Left cardiac atrium (tissue), 4 donors: ENCODE measurements around the gene SYN1. TPM values are rescaled to one million over a fixed set of nuclear protein-coding genes. Genes with fewer than 3 reads are reported as not detected.
"Not testable (repeated sequence)": the region's sequence is repeated elsewhere in the genome, so short reads cannot be mapped to it uniquely, and the experiment has no call there.

ENCODE experiments used
- ATAC-seq, 2 donors: fragments of 200-7000 bp; cut with Tn5 transposase; one replicate each; pipeline ENCODE4 v1.9.1; 2020; ENCODE audit warnings: mild to moderate bottlenecking in 2 of 2, moderate library complexity in 2 of 2
- DNase-seq: peaks from one replicate; pipeline ENCODE4 v3.0.0-alpha.2; 2020
- intact Hi-C, 2 donors: fragments of 100-400 bp; cut with DNase I; formaldehyde crosslinking; loops; one replicate each; pipeline versions ENCODE4 v1.14.1 to v1.15.1; 2022 to 2023
- total RNA-seq, 2 donors: library from RNA; stranded (reverse); fragmentation: NEBNext Ultra II Directional; extraction: Animal tissue kit (Norgen Biotek cat#: 25700); gene quantifications; one replicate each; pipeline ENCODE4 v1.2.1, GENCODE V29; 2021
- donor health status: DM: no; HTN: yes; CAD: no.
- donor health status: DM: no; HTN: yes; CAD: no; lungs with severe emphysema.
- donor health status: DM: yes; HTN: yes; CAD: no.
- donor health status: Dilated cardiomyopathy.

The SYN1 gene
- total RNA-seq, 2 donors from 2014 or later, result 4.4 to 7.0 TPM

DNA sequence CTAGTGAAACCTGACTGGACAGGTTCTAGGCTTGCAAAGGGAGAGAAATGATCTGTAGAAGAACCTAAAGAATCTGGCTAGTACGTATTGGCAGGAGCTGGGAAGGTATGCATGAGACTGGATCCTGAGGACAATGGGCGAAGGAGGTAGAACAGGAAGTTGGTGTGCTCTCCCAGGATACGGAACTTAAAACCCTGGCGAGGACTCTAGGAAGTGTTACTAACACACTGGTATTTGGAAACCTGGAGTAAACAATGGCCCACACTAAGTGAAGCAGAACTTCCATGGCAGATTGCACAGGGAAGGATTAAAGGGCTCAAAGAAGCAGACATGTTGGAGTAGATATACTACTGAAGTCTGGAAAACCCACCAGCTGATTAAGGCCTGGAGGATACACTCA, 9.1 kb downstream of the SYN1 start:
- no peak for ATAC-seq
- no peak for DNase-seq
- intact Hi-C loops, result no loop called here

DNA sequence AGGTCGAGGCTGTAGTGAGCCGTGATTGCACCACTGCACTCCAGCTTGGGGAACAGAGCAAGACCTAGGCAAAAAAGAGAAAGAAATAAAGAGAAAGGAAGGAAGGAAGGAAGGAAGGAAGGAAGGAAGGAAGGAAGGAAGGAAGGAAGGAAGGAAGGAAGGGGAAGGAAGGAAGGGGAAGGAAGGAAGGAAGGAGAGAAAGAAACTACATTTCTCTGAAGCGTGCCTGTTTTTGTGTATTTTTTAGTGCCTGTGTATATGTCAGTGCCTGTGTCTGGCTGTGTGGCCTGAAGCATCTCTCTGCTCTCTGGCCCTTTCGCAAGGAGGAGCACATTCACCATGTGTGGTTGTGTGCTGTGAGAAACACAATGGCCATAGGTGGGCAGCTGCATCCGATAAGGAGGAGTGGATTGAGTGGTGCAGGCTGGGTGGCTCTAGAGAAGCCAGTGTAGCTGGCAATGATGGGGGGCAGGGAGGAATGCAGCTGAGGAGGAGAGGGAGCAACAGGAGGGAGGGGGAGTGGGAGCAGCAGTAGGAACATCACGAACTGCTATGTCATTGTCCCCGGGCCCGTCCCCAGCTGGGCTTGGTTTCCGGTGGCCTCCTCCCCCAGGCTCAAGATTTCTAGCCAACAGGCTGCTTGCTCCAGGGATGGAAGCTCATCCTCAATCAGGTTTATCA, 11.4 kb downstream of the SYN1 start:
- no peak for DNase-seq
- intact Hi-C loops, result no loop called here
- ATAC-seq, result no peak

DNA sequence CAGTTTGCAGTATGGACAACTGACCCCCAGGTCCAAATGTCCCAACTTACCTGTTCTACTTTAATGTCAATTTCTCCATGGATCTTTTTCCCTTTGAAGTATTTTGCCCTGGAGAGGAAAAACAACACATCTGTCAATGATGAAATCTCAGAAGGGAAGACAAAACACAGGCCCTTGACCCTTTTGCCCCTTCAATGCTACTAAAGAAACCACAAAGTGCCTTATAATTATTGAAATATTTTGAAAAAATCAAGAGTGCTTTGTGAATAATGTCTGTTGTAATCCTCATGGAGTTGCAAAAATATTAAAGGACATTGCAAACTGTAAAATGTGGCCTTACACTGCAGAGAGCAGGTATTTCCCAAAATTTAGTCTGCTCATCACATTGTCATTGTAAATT, 12.6 kb downstream of the SYN1 start:
- intact Hi-C loops, result no loop called here
- ATAC-seq, result no peak
- DNase-seq, result no peak

DNA sequence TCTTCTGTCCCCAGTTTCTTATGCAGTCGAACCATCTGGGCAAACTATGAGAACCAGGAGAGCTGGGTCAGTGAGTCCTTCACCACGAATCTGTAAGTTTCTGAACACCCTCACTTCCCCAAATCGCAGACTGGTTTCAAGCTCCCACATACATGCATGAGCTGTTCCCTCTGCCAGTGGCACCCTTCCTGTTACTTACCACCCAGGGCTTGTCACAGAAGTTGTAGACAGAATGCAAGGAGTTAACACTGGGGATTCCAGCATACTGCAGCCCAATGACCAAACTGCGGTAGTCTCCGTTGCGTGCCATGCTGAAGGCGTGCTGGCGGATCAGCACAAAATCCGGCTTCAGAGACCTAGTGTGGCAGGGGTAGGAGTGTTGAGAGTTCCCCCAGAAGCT, 14.6 kb downstream of the SYN1 start:
- intact Hi-C loops, result no loop called here
- ATAC-seq (no peak), DNase-seq (no peak)

DNA sequence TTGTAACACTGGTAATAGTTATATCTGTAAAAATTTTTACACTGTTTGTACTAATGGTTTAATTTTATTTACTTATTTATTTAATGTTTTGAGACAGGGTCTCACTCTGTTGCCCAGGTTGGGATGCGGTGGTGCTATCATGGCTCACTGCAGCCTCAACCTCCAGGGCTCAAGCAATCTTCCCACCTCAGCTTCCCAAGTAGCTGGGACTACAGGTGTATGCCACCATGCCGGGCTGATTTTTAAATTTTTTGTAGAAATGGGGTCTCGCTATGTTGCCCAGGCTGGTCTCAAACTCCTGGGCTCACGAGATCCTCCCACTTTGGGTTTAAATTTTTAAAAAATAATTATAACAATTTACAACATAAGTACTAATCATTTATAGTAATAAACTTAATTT, 16.5 kb downstream of the SYN1 start:
- ATAC-seq, DNase-seq, intact Hi-C loops: not testable (repeated sequence)

DNA sequence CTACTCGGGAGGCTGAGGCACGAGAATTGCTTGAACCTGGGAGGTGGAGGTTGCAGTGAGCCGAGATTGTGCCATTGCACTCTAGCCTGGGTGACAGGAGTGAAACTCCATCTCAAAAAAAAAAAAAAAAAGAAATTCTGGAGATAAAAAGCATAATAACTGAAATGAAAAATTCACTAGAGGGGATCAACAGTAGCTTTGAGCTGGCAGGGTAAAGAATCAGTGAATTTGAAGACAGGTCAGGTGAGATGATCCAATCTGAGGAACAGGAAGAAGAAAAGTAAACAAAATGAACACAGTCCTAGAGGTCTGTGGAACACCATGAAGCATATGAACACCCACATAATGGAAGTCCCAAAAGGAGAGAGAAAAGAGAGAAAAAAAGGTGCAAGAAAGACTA, 22.4 kb downstream of the SYN1 start:
- intact Hi-C loops, result no loop called here
- DNase-seq (no peak), ATAC-seq (no peak)

DNA sequence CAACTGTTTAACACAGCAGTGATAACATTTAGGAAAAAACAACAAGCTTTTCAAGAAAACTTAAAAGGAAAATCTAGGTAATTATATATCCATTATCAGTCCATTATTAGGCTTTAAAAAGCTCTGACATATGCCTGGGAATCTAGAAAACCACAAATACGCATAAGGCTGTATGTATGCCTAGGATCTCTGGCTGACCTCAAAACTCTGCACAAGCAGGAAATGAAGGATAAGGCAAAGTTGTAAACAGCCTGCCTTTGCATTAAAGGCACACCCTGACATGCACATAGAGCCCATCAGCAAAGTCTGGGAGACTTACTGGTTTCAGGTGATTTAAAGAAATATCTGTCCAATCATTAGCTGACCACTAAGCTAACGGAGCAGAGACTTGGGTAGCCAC, 23.4 kb downstream of the SYN1 start:
- ATAC-seq (no peak), DNase-seq (no peak)
- intact Hi-C loops, result no loop called here

DNA sequence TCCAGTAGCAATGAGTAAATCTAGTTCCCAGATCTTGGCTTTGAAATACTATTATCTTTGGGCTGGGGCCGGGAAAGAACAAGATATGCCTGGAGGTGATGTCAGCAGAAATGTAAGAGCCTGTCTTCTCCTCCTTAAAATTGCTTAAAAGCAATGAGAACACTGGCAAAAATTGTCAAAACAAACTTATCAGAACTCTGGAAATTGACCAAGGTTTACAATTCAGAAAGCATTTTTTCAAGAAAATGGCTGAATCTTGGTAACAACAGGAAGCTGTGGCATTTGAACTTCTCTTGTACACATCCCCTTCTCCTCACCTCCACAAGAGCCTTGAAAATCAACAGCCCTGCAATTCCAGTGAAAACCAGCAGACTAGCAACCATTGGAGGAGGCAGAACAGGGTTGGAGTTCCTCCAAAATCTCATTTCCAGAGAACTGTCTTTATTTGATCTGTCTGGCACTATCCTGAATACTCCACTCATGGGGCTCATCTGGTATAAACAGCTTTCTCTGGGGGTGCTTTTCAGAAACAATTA, 23.9 kb downstream of the SYN1 start:
- DNase-seq, result no peak
- intact Hi-C loops, result no loop called here
- peak; percentile 57 to 91 for ATAC-seq

DNA sequence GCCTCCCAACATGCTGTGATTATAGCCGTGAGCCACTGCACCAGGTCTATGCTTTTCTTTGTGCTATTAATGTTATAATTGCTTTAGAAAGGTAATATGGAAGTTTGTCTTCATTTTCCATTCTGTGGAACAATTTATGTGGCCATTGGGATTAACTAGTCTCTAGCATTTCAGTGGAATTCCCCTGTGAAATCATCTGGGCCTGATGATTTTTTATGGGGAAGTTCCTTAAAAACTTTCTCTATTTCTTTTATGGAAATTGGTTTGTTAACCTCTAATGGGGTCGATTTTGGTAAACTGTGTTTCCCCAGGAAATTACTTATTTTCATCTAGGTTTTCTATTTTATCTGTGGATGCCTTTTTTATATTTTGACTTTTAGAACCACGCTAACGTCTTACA, 26.1 kb downstream of the SYN1 start:
- ATAC-seq, result no peak
- intact Hi-C loops, result no loop called here
- no peak for DNase-seq

DNA sequence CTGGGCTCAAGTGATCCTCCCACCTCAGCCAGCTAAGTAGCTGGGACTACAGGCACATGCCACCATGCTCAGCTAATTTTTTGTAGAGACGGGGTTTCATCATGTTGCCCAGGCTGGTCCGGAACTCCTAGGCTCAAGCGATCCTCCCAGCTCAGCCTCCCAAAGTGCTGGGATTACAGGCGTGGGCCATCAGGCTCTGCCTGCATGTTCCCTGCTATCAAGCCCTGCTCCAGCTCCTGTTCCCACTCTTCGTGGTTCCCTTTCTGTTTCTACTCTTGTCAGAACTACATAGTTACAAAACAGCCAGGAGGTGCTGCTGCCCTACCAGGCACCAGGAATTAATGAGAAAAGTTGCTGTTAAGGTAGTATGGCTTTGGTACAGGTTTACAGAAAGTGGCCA, 28.7 kb downstream of the SYN1 start:
- no peak for DNase-seq
- ATAC-seq, result no peak
- intact Hi-C loops, result no loop called here

DNA sequence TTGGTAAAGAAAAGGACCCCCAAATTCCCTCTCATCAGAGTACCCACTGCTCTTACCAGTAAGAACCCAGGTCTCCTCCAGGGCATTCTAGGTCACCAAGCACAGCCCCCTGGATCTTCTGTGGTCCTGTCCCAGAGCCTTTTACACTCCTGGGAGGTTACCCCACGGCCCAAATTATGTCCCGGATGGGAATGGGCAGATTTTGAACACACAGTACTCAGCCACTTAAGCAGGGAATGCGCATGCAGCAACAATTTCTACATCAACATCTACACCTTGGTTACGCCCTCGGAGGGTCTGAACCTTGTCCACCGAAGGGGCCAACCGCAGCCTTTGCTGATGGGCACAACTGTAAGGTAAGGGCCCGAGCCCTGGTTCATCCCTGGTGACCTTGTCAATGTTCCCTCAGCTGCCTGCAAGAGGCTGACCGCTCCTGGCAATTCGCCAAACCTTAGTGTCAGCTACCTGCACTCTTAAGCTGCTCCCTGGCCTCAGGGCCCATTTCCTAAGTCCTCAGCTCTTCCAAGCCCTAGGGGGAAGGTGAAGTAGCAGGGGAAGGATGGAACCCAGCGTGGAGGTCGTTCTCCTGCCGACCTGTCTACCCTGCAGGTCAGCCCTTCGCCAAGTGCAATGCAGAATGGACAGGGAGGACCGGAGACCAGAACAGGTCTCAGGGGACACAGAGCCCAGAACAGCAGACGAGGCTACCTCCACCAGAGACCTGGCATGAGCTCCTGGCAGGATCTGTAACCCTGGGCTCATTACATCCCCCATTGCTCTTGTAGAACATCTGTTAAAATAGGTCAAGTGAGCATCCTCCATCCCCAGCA, 31.5 kb downstream of the SYN1 start:
- intact Hi-C loops, result no loop called here
- ATAC-seq (peak in 1 of 2 donors; percentile 9), DNase-seq (no peak)

DNA sequence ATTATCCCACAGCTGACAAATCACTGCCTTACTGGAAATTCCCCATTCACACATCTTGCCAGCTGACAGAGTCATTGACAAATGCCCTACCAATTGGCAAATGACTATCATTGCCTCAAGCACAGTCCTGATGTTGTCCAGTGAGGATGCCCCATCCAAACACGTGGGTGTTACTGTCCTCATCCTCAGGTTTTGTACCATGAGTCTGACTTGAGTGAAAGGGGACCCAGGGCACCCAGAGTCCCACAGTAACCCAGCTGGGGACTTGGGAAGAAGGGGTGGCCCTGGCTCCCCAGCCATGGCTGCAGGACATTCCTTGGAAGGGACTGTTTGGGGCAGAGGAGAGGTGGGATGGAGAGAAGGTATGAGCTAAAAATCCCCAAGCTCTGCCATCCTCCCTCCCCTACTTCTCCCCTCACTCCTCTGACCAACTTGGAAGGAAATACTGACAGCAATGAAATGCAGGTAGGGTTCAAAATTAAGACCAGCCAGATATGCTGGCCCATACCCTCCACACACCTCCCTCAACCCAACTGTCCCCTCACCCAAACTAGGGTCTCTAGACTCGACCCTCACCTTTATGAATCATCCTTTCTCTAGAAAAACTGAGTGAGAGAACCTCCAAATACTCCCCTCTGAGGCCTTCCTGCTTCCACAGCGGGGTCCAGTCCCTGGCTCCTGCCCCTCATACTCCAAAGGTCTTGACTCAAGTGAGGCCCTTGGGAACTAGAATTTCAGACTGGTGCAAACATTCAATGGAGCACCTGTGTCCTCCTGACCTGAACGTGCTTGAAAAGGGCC, 32.4 kb downstream of the SYN1 start:
- no peak for DNase-seq
- peak in 1 of 2 donors; percentile 1 for ATAC-seq
- intact Hi-C loops, result no loop called here

DNA sequence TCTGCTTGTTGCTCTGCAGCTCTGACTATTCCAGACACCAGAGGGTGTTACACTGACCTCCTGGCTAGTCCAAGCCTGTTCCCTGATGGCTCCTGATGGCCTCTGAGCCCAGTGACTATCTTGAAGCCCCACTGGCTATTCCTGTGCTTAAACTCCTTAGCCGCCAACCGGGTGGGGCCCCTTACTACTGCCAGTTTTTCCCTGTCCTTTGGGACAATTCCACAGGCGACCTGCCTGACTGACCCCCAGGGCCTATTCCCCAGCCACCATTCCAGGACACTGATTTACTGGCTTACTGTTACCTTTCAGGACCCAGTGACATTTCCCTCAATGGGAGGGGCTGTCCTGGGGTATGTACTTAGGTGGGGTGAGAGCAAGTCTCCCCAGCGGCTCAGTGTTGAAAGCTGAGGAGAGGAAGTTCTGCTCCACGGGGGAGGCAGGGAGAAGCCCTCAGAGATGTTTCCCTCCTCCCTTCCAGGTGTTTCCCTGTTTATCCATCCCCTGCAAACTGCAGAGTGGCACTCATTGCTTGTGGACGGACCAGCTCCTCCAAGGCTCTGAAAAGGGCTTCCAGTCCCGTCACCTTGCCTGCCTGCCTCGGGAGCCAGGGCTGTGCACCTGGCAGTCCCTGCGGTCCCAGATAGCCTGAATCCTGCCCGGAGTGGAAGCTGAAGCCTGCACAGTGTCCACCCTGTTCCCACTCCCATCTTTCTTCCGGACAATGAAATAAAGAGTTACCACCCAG, 33.4 kb downstream of the SYN1 start:
- DNase-seq (no peak), ATAC-seq (no peak)
- intact Hi-C loops, result no loop called here

DNA sequence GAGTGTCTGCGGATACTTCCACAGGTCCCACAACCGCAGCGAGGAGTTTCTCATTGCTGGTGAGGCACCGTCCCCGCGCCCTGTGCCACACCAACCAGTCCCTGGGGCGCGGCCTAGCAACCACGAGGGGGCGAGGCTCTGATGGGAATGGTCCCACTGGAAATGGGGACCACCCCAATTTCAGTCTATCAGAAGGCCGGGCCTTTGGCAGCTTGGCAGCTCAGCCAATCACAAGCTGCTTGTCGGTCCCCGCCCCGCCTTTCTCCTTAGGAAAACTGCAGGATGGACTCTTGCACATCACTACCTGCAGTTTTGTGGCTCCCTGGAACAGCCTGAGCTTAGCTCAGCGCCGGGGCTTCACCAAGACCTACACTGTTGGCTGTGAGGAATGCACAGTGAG, 34.4 kb downstream of the SYN1 start:
- intact Hi-C loops, result no loop called here
- ATAC-seq (no peak), DNase-seq (no peak)

DNA sequence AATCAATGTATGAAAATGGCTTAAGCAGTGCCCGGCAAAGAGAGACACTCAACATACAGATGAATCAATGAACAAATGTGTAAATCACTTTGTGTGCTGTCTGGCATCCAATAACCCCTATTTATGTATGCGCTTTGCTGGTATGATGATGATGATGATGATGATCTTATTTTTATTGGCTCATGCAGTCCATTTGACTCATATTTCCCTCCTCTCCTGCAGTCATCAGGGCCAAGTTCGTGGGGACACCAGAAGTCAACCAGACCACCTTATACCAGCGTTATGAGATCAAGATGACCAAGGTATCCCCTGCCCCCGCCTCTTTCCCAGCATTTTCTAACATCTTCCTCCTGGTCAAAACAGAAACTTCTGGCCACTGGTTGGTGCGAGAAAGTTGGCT, 34.9 kb downstream of the SYN1 start:
- DNase-seq (no peak), ATAC-seq (no peak)
- intact Hi-C loops, result no loop called here

DNA sequence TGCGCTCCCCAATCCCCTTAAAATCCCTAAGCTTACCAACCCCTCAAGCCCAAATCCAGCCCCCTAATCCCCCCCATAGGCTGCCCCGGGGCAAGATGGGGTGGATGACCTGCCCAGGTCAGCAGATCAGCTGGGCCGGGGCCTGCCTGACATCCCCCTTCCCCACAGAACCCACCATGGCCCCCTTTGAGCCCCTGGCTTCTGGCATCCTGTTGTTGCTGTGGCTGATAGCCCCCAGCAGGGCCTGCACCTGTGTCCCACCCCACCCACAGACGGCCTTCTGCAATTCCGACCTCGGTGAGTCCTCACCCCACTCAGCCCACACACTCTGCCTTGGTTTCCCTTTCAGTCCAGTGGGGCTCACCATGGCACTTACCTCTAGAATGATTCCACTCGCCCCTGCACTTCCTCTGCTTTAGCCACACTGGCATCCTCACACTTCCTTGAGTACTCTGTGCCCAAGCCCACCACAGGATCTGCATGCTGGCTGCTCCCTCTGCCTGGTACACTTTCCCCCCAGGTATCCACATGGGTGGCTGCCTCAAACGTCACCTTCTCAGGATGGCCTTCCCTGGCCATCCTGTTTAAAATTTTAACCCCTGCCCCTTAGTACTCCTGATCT, 36.3 kb downstream of the SYN1 start:
- ATAC-seq, result no peak
- no peak for DNase-seq
- intact Hi-C loops, result no loop called here

DNA sequence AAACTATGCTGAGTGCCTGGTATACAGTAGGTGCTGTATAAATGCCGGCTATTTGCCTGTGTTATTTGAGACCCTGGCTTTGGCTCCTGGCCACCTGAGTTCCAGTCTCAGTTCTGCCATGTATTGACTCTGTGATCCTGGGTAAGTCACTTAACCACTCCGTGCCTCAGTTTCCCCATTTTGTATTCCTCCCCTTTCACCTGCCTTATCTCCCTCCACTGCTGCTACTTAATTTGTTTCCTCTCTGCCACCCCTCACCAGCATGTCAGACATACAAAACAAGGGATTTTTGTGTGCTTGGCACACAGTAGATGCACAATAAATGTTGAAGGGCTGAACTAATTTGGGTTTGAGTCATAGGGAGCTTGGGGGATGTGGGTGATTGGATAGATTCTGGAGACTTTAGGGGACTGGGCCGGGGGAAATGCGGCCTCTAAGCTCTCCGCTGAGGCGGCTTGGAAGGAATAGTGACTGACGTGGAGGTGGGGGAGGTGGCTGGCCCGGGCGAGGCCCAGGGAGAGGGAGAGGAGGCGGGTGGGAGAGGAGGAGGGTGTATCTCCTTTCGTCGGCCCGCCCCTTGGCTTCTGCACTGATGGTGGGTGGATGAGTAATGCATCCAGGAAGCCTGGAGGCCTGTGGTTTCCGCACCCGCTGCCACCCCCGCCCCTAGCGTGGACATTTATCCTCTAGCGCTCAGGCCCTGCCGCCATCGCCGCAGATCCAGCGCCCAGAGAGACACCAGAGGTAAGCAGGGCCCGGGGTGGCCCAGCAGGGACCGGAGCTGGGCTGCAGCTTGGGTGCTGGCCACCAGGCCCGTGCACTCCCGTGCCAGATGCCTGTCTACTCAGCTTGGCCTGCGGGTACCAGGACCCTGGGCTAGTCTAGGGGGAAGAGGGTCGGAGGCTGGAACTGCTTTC, 37.7 kb downstream of the SYN1 start, which contains the start of gene TIMP1:
TIMP1 (plus strand) TSS at position 706 of the 917 bp plus-strand sequence. CDS start 980 bp downstream, outside the sequence.
- ATAC-seq (peak; percentile 93 to 95), DNase-seq (peak; percentile 94)
- intact Hi-C loops, result no loop called here

DNA sequence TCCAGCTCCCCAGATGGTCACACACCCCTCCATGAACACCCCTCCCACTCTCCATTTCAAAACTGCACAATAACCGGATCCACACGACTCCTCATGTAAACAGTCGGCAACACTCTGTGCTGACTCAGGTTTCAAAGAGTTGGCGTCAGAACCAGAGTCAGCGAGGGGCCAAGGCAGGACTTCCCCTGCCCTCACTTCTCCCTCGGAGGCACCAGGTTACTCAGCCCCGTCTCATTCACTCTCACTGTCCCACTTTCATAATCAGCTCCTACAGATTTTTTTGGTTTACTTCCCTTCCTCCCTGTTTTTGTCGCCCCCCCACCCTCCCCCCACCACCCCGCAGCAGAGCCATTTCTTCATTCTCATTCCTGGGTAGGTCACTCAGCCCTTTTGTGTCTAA, 40.1 kb downstream of the SYN1 start:
- peak in 1 of 2 donors; percentile 29 for ATAC-seq
- no peak for DNase-seq
- intact Hi-C loops, result no loop called here
